AG04450 (cell line): Measurements from ENCODE around the gene TRPC4AP. TPM values are rescaled to one million over a fixed set of nuclear protein-coding genes. Genes with fewer than 3 reads are reported as not detected.
A peak's percentile ranks its signal among the peaks of the same experiment; 100 is the strongest.

Source experiments
- CTCF ChIA-PET: fragments of 300-600, 350-600 bp; formaldehyde crosslinking; extraction: SDS; loops from one replicate; lab custom pipeline; 2022; ENCODE audit warnings: antibody characterized with exemption, inconsistent platforms; lab: Charles Lee
- POLR2A ChIA-PET: fragments of 350-600 bp; formaldehyde crosslinking; extraction: SDS; loops from one replicate; lab custom pipeline; 2021; ENCODE audit warnings: antibody characterized with exemption, inconsistent platforms; lab: Yijun Ruan, JAX
- DNase-seq: peaks from one replicate; pipeline ENCODE4 v3.0.0-alpha.2; 2011; ENCODE audit warnings: low read depth, low spot score
- H3K27ac ChIP-seq: one replicate; pipeline ENCODE4 v1.5.1; 2012; ENCODE audit warnings: low read depth, low read length, control low read depth
- H3K27me3 ChIP-seq: one replicate; pipeline ENCODE4 v1.6.0; 2012; ENCODE audit warnings: low read length; ENCODE audit not compliant: control insufficient read depth, insufficient read depth
- H3K4me3 ChIP-seq: 2 replicates; pipeline ENCODE4 v1.5.1; 2011; ENCODE audit warnings: mild to moderate bottlenecking, low read depth, low read length, control low read depth
- H3K9me3 ChIP-seq: 2 replicates; pipeline ENCODE4 v1.5.1; 2012; ENCODE audit warnings: low read length; ENCODE audit not compliant: control insufficient read depth, insufficient read depth
- CTCF ChIP-seq: IDR thresholded peaks from 2 replicates; pipeline ENCODE4 v1.5.1; 2011; ENCODE audit warnings: low read depth, low read length, control low read depth, inconsistent platforms
- polyA plus RNA-seq: library from polyadenylated mRNA; depleted of rRNA; stranded (reverse); fragments of >200 nt; gene quantifications from 2 replicates; pipeline ENCODE4 v1.2.3, GENCODE V29; 2011

Gene TRPC4AP
- polyA plus RNA-seq, 1 experiment = 85.4 TPM

GRCh38 chr20:35091816-35092523, 637 bp downstream of the TRPC4AP start:
- no peaks in the 10 kb centered on the region for H3K27me3 ChIP-seq
- TF ChIP-seq CTCF = no peak
- DNase-seq = no peak
- H3K4me3 ChIP-seq = peak overlapping the region; percentile 93
- POLR2A ChIA-PET = interaction anchor here (0.6 to 0.9 kb wide), 5 partner anchors 55 to 192 kb away, joined by 3 to 5 read pairs (median 3); partner anchors contain the start of genes EDEM2 and EIF6
- no peaks in the 10 kb centered on the region for H3K9me3 ChIP-seq
- CTCF ChIA-PET = interaction anchor here (0.6 to 1.9 kb wide), 8 partner anchors 9 to 178 kb away, joined by 3 to 7 read pairs (median 4); partner anchors contain the start of genes GSS and MYH7B
- peak overlapping the region; percentile 88 for H3K27ac ChIP-seq

GRCh38 chr20:35088231-35089145, 4.1 kb downstream of the TRPC4AP start:
- no peak for DNase-seq
- Histone ChIP-seq H3K27ac (no peak overlapping the region), H3K9me3 (no peaks in the 10 kb centered on the region), H3K4me3 (no peak overlapping the region), H3K27me3 (no peaks in the 10 kb centered on the region)
- TF ChIP-seq CTCF = no peak
- ChIA-PET CTCF (interaction anchor here (1.0 to 1.2 kb wide), 2 partner anchors 8 to 133 kb away, joined by 3 to 6 read pairs; partner anchors contain the start of gene MYH7B), POLR2A (interaction anchor here (1.0 kb wide), 1 partner anchor 19 kb away, joined by 3 read pairs; no protein-coding TSS in a partner anchor)

- no peaks in the 10 kb centered on the region for H3K27me3 ChIP-seq
- CTCF ChIA-PET = interaction anchor here (1.0 to 1.2 kb wide), 2 partner anchors 9 to 132 kb away, joined by 3 to 6 read pairs; partner anchors contain the start of gene MYH7B
- no peaks in the 10 kb centered on the region for H3K9me3 ChIP-seq
- POLR2A ChIA-PET = interaction anchor here (1.0 kb wide), 1 partner anchor 18 kb away, joined by 3 read pairs; no protein-coding TSS in a partner anchor
- H3K27ac ChIP-seq = no peak overlapping the region
- no peak for DNase-seq
- H3K4me3 ChIP-seq = no peak overlapping the region
- TF ChIP-seq CTCF = no peak
Observed at GRCh38 chr20:35087791-35088190, 4.8 kb downstream of the TRPC4AP start.

GRCh38 chr20:35087355-35087754, 5.3 kb downstream of the TRPC4AP start:
- H3K27ac ChIP-seq = no peak overlapping the region
- no peaks in the 10 kb centered on the region for H3K9me3 ChIP-seq
- DNase-seq = no peak
- no peaks in the 10 kb centered on the region for H3K27me3 ChIP-seq
- no peak for TF ChIP-seq CTCF
- no peak overlapping the region for H3K4me3 ChIP-seq
- ChIA-PET POLR2A (interaction anchor here (1.0 kb wide), 1 partner anchor 18 kb away, joined by 3 read pairs; no protein-coding TSS in a partner anchor), CTCF (interaction anchor here (1.0 to 1.2 kb wide), 2 partner anchors 9 to 131 kb away, joined by 3 to 6 read pairs; partner anchors contain the start of gene MYH7B)
